SU-DHL-6 (cell line): ENCODE results near the gene ANTXRL.

Experiments
- CTCF ChIP-seq: fragments of 200-600 bp; sonication (generic); IDR thresholded peaks from one replicate; pipeline ENCODE4 v1.5.1; 2017; ENCODE audit warnings: antibody characterized with exemption, mild to moderate bottlenecking, low read length, moderate library complexity; ENCODE audit not compliant: insufficient read depth, poor library complexity, severe bottlenecking
- EZH2phosphoT487 ChIP-seq: fragments of 200-600 bp; sonication (generic), shearing (Covaris generic); conservative IDR thresholded peaks from 2 replicates; pipeline ENCODE4 v1.6.1; 2018; ENCODE audit warnings: mild to moderate bottlenecking, antibody characterized with exemption, low read length, moderate library complexity, mixed read lengths

- TF ChIP-seq CTCF (no peak), EZH2phosphoT487 (no peak)
These were observed 41.4 kb upstream of the ANTXRL start for GRCh38 chr10:46245381-46245900.
